GM12873 (cell line): ENCODE measurements around the gene AATF.

ENCODE experiments used
- TF ChIP-seq, protein P1 (sequence below): IDR thresholded peaks from 2 replicates; pipeline ENCODE4 v1.5.1; 2012; ENCODE audit warnings: low read depth, mild to moderate bottlenecking, moderate library complexity, low read length, control low read depth; ENCODE audit not compliant: insufficient read depth; ENCODE audit errors: missing control alignments

AATF gene

GRCh38 chr17:36951084-36951789 is 2.5 kb downstream of the AATF start:
- TF ChIP-seq, protein P1, sequence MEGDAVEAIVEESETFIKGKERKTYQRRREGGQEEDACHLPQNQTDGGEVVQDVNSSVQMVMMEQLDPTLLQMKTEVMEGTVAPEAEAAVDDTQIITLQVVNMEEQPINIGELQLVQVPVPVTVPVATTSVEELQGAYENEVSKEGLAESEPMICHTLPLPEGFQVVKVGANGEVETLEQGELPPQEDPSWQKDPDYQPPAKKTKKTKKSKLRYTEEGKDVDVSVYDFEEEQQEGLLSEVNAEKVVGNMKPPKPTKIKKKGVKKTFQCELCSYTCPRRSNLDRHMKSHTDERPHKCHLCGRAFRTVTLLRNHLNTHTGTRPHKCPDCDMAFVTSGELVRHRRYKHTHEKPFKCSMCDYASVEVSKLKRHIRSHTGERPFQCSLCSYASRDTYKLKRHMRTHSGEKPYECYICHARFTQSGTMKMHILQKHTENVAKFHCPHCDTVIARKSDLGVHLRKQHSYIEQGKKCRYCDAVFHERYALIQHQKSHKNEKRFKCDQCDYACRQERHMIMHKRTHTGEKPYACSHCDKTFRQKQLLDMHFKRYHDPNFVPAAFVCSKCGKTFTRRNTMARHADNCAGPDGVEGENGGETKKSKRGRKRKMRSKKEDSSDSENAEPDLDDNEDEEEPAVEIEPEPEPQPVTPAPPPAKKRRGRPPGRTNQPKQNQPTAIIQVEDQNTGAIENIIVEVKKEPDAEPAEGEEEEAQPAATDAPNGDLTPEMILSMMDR = no peak

- TF ChIP-seq, protein P1 = no peak
Measured at GRCh38 chr17:36971508-36971907, 22.8 kb downstream of the AATF start.

GRCh38 chr17:36972186-36972700 is 23.5 kb downstream of the AATF start:
- TF ChIP-seq, protein P1 = no peak

- TF ChIP-seq, protein P1 = no peak
Measured at GRCh38 chr17:36972905-36973304, 24.2 kb downstream of the AATF start.

DNA sequence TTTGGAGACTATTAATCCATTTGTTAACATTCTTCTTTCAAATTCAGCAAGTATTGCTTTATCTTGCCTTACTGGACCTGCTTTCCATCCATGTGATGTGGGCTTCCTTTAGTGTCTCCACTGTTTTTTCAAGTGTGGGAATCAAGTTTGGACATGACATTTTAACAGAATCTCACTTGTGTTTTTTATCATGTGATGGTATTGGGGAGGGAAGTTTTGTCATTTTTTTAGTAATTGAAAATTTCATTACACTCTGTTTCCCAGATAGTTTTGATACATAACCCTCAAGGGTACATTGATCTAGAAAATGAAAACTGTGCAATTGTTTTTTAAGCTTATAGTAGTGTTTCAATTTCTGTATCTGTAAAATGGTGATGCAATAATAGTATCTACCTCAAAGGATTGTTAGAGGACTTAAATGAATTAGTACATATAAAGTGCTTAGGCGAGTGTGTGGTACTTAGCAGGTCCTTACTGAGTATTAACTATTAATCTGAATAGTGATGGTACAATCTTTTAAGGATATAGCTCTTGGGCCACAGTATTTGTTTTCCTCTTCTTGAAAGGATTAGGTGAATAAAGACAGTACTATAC is 27.3 kb downstream of the AATF start:
- TF ChIP-seq, protein P1 = no peak

DNA sequence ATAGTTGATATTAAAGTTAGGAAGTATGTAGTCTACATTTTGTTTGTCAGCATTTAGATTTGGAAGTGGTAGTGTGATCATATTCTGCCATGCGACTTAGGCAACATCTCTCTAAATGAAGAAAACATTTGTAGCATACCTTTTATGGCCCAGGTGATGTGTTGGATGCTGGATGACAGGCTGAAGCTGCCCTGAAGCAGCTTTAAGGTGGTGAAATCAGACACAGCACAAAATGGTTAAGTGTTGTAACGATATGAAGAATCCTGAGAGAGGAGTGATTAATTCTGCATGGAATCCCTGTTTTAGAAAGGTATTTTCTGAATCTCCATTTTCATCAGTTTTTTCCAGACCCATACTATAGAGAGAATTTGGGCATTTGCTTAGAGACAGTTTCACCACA is 28.3 kb downstream of the AATF start:
- TF ChIP-seq, protein P1 = no peak

DNA sequence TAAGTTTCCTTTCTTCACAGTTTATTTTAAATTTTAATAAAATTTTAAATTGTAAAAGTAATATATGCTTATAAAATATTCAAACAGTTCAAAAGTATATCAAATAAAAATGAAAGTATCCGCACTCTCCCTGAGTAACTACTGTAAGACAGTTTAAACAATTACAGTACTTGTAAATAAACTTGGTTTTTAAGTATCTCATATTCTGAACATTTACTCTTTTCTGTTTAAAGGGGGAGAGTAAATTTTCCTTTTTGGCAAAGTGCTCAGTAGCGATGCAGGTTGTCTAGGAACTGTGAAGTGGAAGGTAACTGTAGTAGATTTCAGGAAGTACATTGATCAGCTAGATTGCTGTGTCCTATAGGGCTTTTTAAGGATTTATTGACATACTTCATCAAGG is 28.8 kb downstream of the AATF start:
- TF ChIP-seq, protein P1 = no peak
